WTC11 (cell line): ENCODE measurements around the gene ZDHHC14. TPM values are rescaled to one million over a fixed set of nuclear protein-coding genes. Genes with fewer than 3 reads are reported as not detected.

Experiments used
- ATAC-seq: fragments of 200-7000 bp; cut with Tn5 transposase; 2 replicates; pipeline ENCODE4 v1.10.0; 2021; ENCODE audit warnings: mild to moderate bottlenecking, moderate library complexity
- CTCF ChIA-PET: fragments of 300-600 bp; sonication (Branson Sonifier 250); formaldehyde crosslinking; loops from one replicate; lab custom pipeline; 2021; ENCODE audit warnings: antibody characterized with exemption; lab: Charles Lee
- POLR2A ChIA-PET: fragments of 350-600 bp; sonication (Branson Sonifier 250); formaldehyde crosslinking; loops from one replicate; lab custom pipeline; 2021; ENCODE audit warnings: antibody characterized with exemption; lab: Charles Lee
- DNase-seq: peaks from one replicate; pipeline ENCODE4 v3.0.0; 2021; ENCODE audit warnings: low spot score
- H3K27ac Mint-ChIP-seq: 2 replicates; pipeline ENCODE4 v1.8.0; 2021; ENCODE audit warnings: mixed read lengths
- H3K27me3 Mint-ChIP-seq: 2 replicates; pipeline ENCODE4 v1.8.0; 2021; ENCODE audit warnings: low read depth, mild to moderate bottlenecking, moderate library complexity, mixed read lengths
- H3K36me3 Mint-ChIP-seq: 2 replicates; pipeline ENCODE4 v1.8.0; 2021; ENCODE audit warnings: mixed read lengths
- H3K4me1 Mint-ChIP-seq: 2 replicates; pipeline ENCODE4 v1.8.0; 2022; ENCODE audit warnings: mixed read lengths
- H3K4me3 Mint-ChIP-seq: 2 replicates; pipeline ENCODE4 v1.8.0; 2021; ENCODE audit warnings: mild to moderate bottlenecking, moderate library complexity, mixed read lengths
- H3K9me3 Mint-ChIP-seq: 2 replicates; pipeline ENCODE4 v1.8.0; 2021; ENCODE audit warnings: mixed read lengths
- AFF4 ChIP-seq: sonication (generic); formaldehyde crosslinking; IDR thresholded peaks from 2 replicates; pipeline ENCODE4 v1.8.1; 2023; ENCODE audit warnings: mild to moderate bottlenecking, missing genetic modification reagents, borderline replicate concordance
- ARID4B ChIP-seq: sonication (generic); formaldehyde crosslinking; IDR thresholded peaks from 2 replicates; pipeline ENCODE4 v1.8.0; 2023; ENCODE audit warnings: missing genetic modification reagents, mild to moderate bottlenecking, borderline replicate concordance
- ATF2 ChIP-seq: sonication (generic); formaldehyde crosslinking; IDR thresholded peaks from 2 replicates; pipeline ENCODE4 v1.8.1; 2022; ENCODE audit warnings: low read depth, missing genetic modification reagents, borderline replicate concordance
- CDX4 ChIP-seq: fragments of 250-450 bp; sonication (Bioruptor Pico); IDR thresholded peaks from 2 replicates; pipeline ENCODE4 v1.9.0; 2021; ENCODE audit warnings: moderate library complexity, mild to moderate bottlenecking, inconsistent platforms, borderline replicate concordance
- E2F1 ChIP-seq: sonication (generic); formaldehyde crosslinking; IDR thresholded peaks from 2 replicates; pipeline ENCODE4 v1.8.0; 2022; ENCODE audit warnings: mild to moderate bottlenecking, missing genetic modification reagents
- EMX1 ChIP-seq: fragments of 250-450 bp; sonication (Bioruptor Pico); IDR thresholded peaks from 2 replicates; pipeline ENCODE4 v1.8.0; 2021; ENCODE audit warnings: mild to moderate bottlenecking
- HMGA2 ChIP-seq: fragments of 250-450 bp; sonication (Bioruptor Pico); IDR thresholded peaks from 2 replicates; pipeline ENCODE4 v1.4.0; 2021; ENCODE audit warnings: mild to moderate bottlenecking, moderate library complexity
- KAT7 ChIP-seq: sonication (generic); formaldehyde crosslinking; IDR thresholded peaks from 2 replicates; pipeline ENCODE4 v1.8.1; 2023; ENCODE audit warnings: missing genetic modification reagents, mild to moderate bottlenecking, borderline replicate concordance
- NFYB ChIP-seq: sonication (generic); formaldehyde crosslinking; conservative IDR thresholded peaks from 2 replicates; pipeline ENCODE4 v1.8.0; 2022; ENCODE audit warnings: low read depth, missing genetic modification reagents
- NR2C2 ChIP-seq: sonication (generic); formaldehyde crosslinking; IDR thresholded peaks from 2 replicates; pipeline ENCODE4 v1.8.0; 2022; ENCODE audit warnings: mild to moderate bottlenecking, missing genetic modification reagents
- SOX15 ChIP-seq: fragments of 250-450 bp; sonication (Bioruptor Pico); IDR thresholded peaks from 2 replicates; pipeline ENCODE4 v1.9.0; 2021; ENCODE audit warnings: mild to moderate bottlenecking
- TCF7 ChIP-seq: sonication (generic); formaldehyde crosslinking; IDR thresholded peaks from 2 replicates; pipeline ENCODE4 v1.8.0; 2022; ENCODE audit warnings: mild to moderate bottlenecking, low read depth, missing genetic modification reagents, moderate library complexity
- USF1 ChIP-seq: sonication (generic); formaldehyde crosslinking; IDR thresholded peaks from 2 replicates; pipeline ENCODE4 v1.8.0; 2022; ENCODE audit warnings: mild to moderate bottlenecking, missing genetic modification reagents
- ZNF232 ChIP-seq: sonication (generic); formaldehyde crosslinking; IDR thresholded peaks from 2 replicates; pipeline ENCODE4 v1.8.0; 2022; ENCODE audit warnings: mild to moderate bottlenecking, missing genetic modification reagents
- ZNF263 ChIP-seq: sonication (generic); formaldehyde crosslinking; IDR thresholded peaks from 2 replicates; pipeline ENCODE4 v1.8.1; 2022; ENCODE audit warnings: low read depth, mild to moderate bottlenecking, moderate library complexity, missing genetic modification reagents
- total RNA-seq: library from RNA; stranded (reverse); gene quantifications from 3 replicates; pipeline ENCODE4 v1.2.3, GENCODE V29; 2021
- TF ChIP-seq, protein P1 (sequence below): sonication (generic); formaldehyde crosslinking; IDR thresholded peaks from 2 replicates; pipeline ENCODE4 v1.8.0; 2023; ENCODE audit warnings: missing genetic modification reagents
- TF ChIP-seq, protein P2 (sequence below): sonication (generic); formaldehyde crosslinking; IDR thresholded peaks from 2 replicates; pipeline ENCODE4 v1.8.1; 2022; ENCODE audit warnings: low read depth, mild to moderate bottlenecking, moderate library complexity, missing genetic modification reagents, borderline replicate concordance

Gene ZDHHC14
- total RNA-seq, 1 experiment from 2014 or later = 6.6 TPM

- no peaks in the 10 kb centered on the region for H3K27me3 Mint-ChIP-seq
- no peak for ATAC-seq
These were observed 269.8 kb downstream of the ZDHHC14 start for GRCh38 chr6:157650801-157651200.

DNA sequence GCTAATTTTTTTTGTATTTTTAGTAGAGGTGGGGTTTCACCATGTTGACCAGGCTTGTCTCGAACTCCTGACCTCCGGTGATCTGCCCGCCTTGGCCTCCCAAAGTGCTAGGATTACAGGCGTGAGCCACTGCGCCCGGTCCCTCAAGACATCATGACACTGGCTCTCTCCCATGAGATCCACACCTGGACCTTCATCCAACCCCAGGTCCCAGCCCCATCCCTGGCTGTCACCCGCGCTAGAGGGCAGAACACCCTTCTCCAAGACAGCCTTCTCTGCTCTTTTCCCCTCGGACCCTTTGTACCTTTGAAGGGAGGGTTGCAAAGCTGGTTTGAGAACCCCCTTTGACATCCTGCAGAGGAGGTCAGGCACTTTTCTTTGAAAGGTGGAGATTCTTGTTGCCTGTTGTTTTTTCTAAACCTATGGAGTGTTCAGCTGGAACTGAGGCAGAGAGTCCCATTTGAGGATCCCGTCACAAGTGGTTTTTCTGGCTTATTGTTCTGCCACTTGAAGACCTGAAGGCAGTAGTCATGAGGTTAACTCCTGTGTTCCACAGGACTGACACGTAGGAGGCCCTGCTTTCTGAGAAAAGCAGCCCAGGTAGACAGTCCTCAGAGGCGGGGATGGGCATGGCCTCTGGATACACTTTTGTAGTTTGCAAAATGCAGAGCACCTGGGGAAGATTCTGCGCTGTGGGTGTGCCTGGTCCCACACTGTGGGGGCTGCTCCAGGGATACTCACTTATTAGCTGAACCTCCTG lies 270.9 kb downstream of the ZDHHC14 start:
- peaks cover 10% of the 10 kb centered on the region for H3K4me1 Mint-ChIP-seq

More at GRCh38 chr6:157650801-157651200, 269.8 kb downstream of the ZDHHC14 start:
- ChIA-PET CTCF (interaction anchor here (0.6 to 1.1 kb wide), 2 partner anchors 19 to 40 kb away, joined by 3 to 4 read pairs; no protein-coding TSS in a partner anchor), POLR2A (no interaction called here)
- H3K36me3 Mint-ChIP-seq = peaks cover 8% of the 10 kb centered on the region; the same call in 1 of the 2 replicates
- H3K4me1 Mint-ChIP-seq = peaks cover 10% of the 10 kb centered on the region
- H3K4me3 Mint-ChIP-seq = no peak overlapping the region
- no peak for DNase-seq
- no peaks in the 10 kb centered on the region for H3K9me3 Mint-ChIP-seq
- TF ChIP-seq USF1 (CRISPR knock-in tag) = no peak
- TF ChIP-seq, protein P1, sequence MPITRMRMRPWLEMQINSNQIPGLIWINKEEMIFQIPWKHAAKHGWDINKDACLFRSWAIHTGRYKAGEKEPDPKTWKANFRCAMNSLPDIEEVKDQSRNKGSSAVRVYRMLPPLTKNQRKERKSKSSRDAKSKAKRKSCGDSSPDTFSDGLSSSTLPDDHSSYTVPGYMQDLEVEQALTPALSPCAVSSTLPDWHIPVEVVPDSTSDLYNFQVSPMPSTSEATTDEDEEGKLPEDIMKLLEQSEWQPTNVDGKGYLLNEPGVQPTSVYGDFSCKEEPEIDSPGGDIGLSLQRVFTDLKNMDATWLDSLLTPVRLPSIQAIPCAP (CRISPR knock-in tag) = no peak
- no peak for TF ChIP-seq NFYB (CRISPR knock-in tag)
- no peak overlapping the region for H3K27ac Mint-ChIP-seq

DNA sequence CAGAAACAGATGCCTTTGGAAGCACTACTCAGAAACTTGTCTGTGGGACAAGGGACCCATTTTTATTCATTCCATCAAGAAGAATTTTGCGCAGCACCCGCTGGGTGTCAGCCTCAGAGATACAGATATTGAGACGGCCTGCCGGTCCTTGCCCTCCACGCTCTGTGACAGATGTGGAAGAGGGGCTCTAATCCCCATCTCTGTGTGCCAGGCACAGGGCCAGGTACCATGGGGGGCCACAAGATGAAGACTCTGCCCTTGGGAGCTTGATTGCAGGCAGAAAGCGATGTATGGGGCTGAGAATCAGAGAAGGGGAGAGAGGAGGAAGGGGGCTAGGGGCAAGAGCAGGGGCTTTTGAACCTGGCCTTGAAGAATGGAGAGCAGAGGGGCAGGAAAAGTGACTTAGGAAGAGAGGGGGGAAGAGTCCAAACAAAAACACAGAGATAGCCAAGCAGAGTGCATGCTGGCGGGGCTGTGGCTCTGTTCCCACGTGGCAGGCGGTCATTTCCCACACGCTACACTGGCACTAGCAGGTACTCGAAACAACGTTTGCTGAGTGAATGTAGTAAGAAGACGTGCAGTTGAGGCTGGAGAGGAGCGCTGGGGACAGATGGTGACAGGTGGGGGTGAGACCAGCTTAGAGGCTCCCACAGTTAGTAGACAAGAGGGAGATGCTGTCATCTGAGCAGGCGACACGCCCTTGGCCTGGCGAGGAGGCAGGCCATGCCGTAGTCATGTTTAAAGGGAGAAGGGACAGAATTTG lies 271.8 kb downstream of the ZDHHC14 start:
- H3K36me3 Mint-ChIP-seq = no peaks in the 10 kb centered on the region
- H3K27me3 Mint-ChIP-seq = no peaks in the 10 kb centered on the region
- no peak overlapping the region for H3K4me3 Mint-ChIP-seq
- POLR2A ChIA-PET = no interaction called here
- H3K4me1 Mint-ChIP-seq = peaks cover 10% of the 10 kb centered on the region
- H3K27ac Mint-ChIP-seq = peak overlapping the region; percentile 67; the same call in 1 of the 2 replicates
- no peak for ATAC-seq
- H3K9me3 Mint-ChIP-seq = no peaks in the 10 kb centered on the region
- CTCF ChIA-PET = no interaction called here
- no peak for DNase-seq
- no peak for TF ChIP-seq NR2C2 (CRISPR knock-in tag)
- no peak for TF ChIP-seq AFF4 (CRISPR knock-in tag)
- no peak for TF ChIP-seq CDX4 (CRISPR knock-in tag)
- no peak for TF ChIP-seq TCF7 (CRISPR knock-in tag)
- TF ChIP-seq, protein P2, sequence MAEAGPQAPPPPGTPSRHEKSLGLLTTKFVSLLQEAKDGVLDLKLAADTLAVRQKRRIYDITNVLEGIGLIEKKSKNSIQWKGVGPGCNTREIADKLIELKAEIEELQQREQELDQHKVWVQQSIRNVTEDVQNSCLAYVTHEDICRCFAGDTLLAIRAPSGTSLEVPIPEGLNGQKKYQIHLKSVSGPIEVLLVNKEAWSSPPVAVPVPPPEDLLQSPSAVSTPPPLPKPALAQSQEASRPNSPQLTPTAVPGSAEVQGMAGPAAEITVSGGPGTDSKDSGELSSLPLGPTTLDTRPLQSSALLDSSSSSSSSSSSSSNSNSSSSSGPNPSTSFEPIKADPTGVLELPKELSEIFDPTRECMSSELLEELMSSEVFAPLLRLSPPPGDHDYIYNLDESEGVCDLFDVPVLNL (CRISPR knock-in tag) = no peak
- no peak for TF ChIP-seq ARID4B (CRISPR knock-in tag)
- TF ChIP-seq ATF2 (CRISPR knock-in tag) = no peak
- no peak for TF ChIP-seq E2F1

More for the DNA sequence above, 270.9 kb downstream of the ZDHHC14 start:
- ChIA-PET POLR2A (no interaction called here), CTCF (no interaction called here)
- Mint-ChIP-seq H3K36me3 (peaks cover 7% of the 10 kb centered on the region; the same call in 1 of the 2 replicates), H3K27ac (no peak overlapping the region), H3K27me3 (no peaks in the 10 kb centered on the region), H3K4me3 (no peak overlapping the region)
- DNase-seq (no peak), ATAC-seq (no peak)
- TF ChIP-seq HMGA2 (no peak), EMX1 (no peak), KAT7 (CRISPR knock-in tag) (no peak), SOX15 (no peak), ZNF232 (CRISPR knock-in tag) (no peak), ZNF263 (no peak)
- TF ChIP-seq, all 79 proteins: peak for 0
- no peaks in the 10 kb centered on the region for H3K9me3 Mint-ChIP-seq
